DND-41 (cell line): Measurements from ENCODE around the gene CPN1.

Experiments used
- CTCF ChIP-seq: IDR thresholded peaks from 2 replicates; pipeline ENCODE4 v1.5.1; 2012; ENCODE audit warnings: borderline replicate concordance, low read length, moderate library complexity, mild to moderate bottlenecking; ENCODE audit not compliant: poor library complexity, severe bottlenecking; ENCODE audit errors: extremely low read depth
- EZH2 ChIP-seq: IDR thresholded peaks from 3 replicates; pipeline ENCODE4 v1.6.1; 2012; ENCODE audit warnings: borderline replicate concordance, low read depth, mild to moderate bottlenecking, moderate library complexity, low read length, inconsistent platforms; ENCODE audit not compliant: severe bottlenecking

- TF ChIP-seq CTCF (no peak), EZH2 (no peak)
Observed at GRCh38 chr10:100067466-100067865, 14.2 kb downstream of the CPN1 start.
